K562 treated with DMSO at 1 percent for 24 hours (cell line): Measurements from ENCODE around the gene FRMPD4. TPM values are rescaled to one million over a fixed set of nuclear protein-coding genes. Genes with fewer than 3 reads are reported as not detected.

ENCODE experiments used
- total RNA-seq: library from RNA; unstranded; fragments of 300-600 nt; gene quantifications from 2 replicates; pipeline ENCODE4 v1.2.3, GENCODE V29; 2022; ENCODE audit warnings: low read depth; ENCODE audit not compliant: insufficient read depth

The FRMPD4 gene
- not detected in 2 replicates for total RNA-seq

DNA sequence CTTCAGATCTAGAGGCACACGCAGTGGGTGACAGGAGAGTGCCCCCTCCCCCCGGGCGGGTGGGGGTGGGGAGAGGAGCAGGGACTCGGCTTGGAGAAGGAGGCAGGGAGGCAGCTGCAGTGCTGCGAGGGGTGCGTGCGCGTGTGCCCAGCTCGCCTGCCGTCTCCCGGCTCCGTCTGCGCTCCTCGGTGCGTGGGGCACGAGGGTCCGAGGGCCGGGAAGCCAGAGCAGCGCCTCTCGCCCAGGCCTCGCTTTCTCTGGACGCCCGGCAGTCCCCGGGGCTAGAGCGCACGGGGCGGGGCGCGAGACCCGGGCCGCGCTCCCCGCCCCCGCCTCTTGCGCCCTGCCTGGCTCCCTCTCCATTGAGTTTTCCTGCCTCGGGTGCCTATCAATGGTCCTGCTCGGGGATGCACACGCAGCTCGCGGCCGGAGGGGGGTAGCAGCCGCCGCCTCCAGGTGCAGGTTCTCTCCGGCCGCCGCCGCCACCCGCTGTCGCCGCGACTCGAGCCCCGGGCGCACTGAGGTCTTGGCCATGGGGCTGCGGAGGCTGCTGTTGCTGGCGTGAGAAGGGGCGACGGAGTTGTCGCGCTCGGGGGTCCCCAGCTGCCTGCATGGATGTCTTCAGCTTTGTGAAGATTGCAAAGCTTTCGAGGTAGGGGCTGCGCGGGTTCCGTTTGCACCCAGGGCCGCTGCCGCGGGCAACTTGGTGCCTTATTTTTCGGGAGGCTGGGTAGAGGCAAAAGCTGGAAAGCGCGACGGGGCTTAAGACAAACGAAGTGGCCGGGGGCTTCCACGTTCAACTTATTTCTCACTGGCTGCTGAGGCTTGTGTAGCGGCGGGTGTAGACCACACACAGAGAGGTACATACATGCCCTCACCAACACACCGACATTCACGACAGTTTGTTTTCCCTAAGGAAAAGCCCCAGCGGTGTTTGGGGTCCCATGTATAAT is at the start of gene FRMPD4:
FRMPD4 (plus strand) TSS at position 113 of the 953 bp plus-strand sequence; CDS start at position 612, 499 bp downstream.

